Heart left ventricle (tissue), 16 donors: ENCODE measurements around the gene MTARC2. TPM values are rescaled to one million over a fixed set of nuclear protein-coding genes. Genes with fewer than 3 reads are reported as not detected.

Source experiments
- ATAC-seq, 4 donors: fragments of 200-7000 bp; cut with Tn5 transposase; one replicate each; pipeline ENCODE4 v1.9.1; 2020 to 2022; ENCODE audit warnings: moderate library complexity in 4 of 4, mild to moderate bottlenecking in 3 of 4, moderate number of reproducible peaks in 1 of 4
- DNase-seq, 5 donors: peaks; one replicate each; pipeline ENCODE4 v3.0.0-alpha.2; 2020
- H3K27ac ChIP-seq, 12 donors: fragments of 200-600 bp; sonication (generic) in 4 of 12; one replicate each; pipeline versions ENCODE4 v1.5.0 to v1.8.0; 2016 to 2022; ENCODE audit warnings: mild to moderate bottlenecking in 2 of 12
- H3K27me3 ChIP-seq, 9 donors: fragments of 200-600 bp; sonication (generic) in 2 of 9; one replicate each; pipeline versions ENCODE4 v1.5.1 to v1.8.0; 2016 to 2022; ENCODE audit warnings: mild to moderate bottlenecking in 3 of 9
- H3K36me3 ChIP-seq, 9 donors: fragments of 200-600 bp; sonication (generic) in 2 of 9; one replicate each; pipeline versions ENCODE4 v1.5.0 to v1.8.0; 2018 to 2022; ENCODE audit warnings: mild to moderate bottlenecking in 2 of 9
- H3K4me1 ChIP-seq, 12 donors: fragments of 200-600 bp; sonication (generic) in 4 of 12; one replicate each; pipeline versions ENCODE4 v1.5.0 to v1.8.0; 2016 to 2022; ENCODE audit warnings: mild to moderate bottlenecking in 3 of 12
- H3K4me3 ChIP-seq, 12 donors: fragments of 200-600 bp; sonication (generic) in 4 of 12; one replicate each; pipeline versions ENCODE4 v1.5.0 to v1.8.0; 2017 to 2022; ENCODE audit warnings: mild to moderate bottlenecking in 9 of 12, moderate library complexity in 4 of 12
- H3K9me3 ChIP-seq, 12 donors: fragments of 200-600 bp; sonication (generic) in 4 of 12; one replicate each; pipeline versions ENCODE4 v1.5.0 to v1.8.0; 2016 to 2022; ENCODE audit warnings: mild to moderate bottlenecking in 1 of 12
- POLR2A ChIP-seq, 2 donors: fragments of 450-650 bp; IDR thresholded peaks; one replicate each; pipeline ENCODE4 v1.6.1; 2017; ENCODE audit warnings: antibody characterized with exemption in 2 of 2, mild to moderate bottlenecking in 2 of 2, moderate library complexity in 2 of 2
- WGBS, 4 donors: extraction: QIAGEN DNeasy Blood & Tissue Kit in 2 of 4; methylation state at CpG; one replicate each; pipeline versions ENCODE4 v1.1.5 to v1.1.7; 2013 to 2018; 5-methylcytosine and 5-hydroxymethylcytosine counted together
- intact Hi-C, 10 donors: fragments of 100-400 bp; cut with DNase I; formaldehyde crosslinking; loops; one replicate each; pipeline versions ENCODE4 v1.11.1 to v1.14.2; 2022
- polyA plus RNA-seq, 2 donors: library from polyadenylated mRNA; stranded (reverse); fragments of 200-250 nt; gene quantifications; one replicate each; pipeline ENCODE4 v1.2.3, GENCODE V29; 2013
- total RNA-seq, 9 donors: library from RNA; depleted of rRNA in 2 of 9; stranded (reverse); fragments of >200 nt in 2 of 9; fragmentation: NEBNext Ultra II Directional in 3 of 9; extraction: Animal tissue kit (Norgen Biotek cat#: 25700) in 3 of 9; gene quantifications; one replicate each; pipeline versions ENCODE4 v1.1.0 to v1.2.4, GENCODE V29; 2016 to 2023
- TF ChIP-seq, protein P1 (sequence below), 12 donors: fragments of 200-600 bp; sonication (generic) in 4 of 12; IDR thresholded peaks; one replicate each; pipeline versions ENCODE4 v1.5.0 to v1.8.0; 2018 to 2022; ENCODE audit warnings: antibody characterized with exemption in 12 of 12, mild to moderate bottlenecking in 5 of 12
- donor health status: ischemic (EF 13 %, LVEDD 7.1; RV severe dilation, severe dysfunction).
- donor health status: healthy with polysubstance abuse.
- donor health status: DM: no; HTN: yes; CAD: no.
- donor health status: DM: no; HTN: no; CAD: no.
- donor health status: ischemic (EF 25% LVEDD 6.9; RV normal size, moderate dysfunction).
- donor health status: ischemic (EF 25% LVEDD 5.7; RV mildly dilated, moderate dysfunction).
- donor health status: healthy.
- donor health status: DM: yes; HTN: yes; CAD: no.
- donor health status: ischemic (EF 35%, LVEDD 5.7; RV mildly dilated, moderate dysfunction).
- donor health status: nonischemic (EF 11% LVEDD 7.7; RV severe dilation, severe dysfunction).
- donor health status: DM: yes; HTN: yes; CAD: no.
- donor health status: PGD.
- donor health status: ischemic (EF 29% LVEDD 5.4; RV normal size, mild dysfunction).
- donor health status: nonischemic (EF 23%, LVEDD 6.1; RV moderate dilation, normal function).

The MTARC2 gene
- total and polyA plus RNA-seq, 11 donors = 10.4 to 29.1 (median 20.3) TPM

DNA sequence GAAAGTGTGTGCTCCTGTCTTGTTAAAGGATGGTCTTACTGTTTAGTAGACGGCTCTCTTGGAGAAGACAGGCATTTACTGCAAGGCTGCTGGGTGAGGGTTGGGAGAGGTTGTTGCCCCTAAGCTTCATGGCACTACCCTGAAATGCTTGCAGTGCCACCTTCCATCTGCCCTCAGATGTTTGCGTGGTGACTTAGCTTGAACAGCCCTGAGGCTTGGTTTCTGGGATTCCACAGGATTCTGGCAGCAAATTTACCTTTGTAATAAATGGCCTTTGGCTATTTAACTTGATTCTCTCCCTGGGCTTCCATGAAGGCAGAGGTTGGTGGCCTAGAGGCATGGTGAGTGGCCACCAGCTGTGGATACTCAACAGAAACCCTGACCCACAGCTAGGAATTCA, 50.2 kb downstream of the MTARC2 start:
- Histone ChIP-seq H3K4me3 (no peak overlapping the region), H3K27ac (peak overlapping the region in 1 of 12 donors; percentile 73), H3K36me3 (peaks cover 0 to 37% (median 8%) of the 10 kb centered on the region in 9 donors), H3K9me3 (no peaks in the 10 kb centered on the region), H3K27me3 (no peaks in the 10 kb centered on the region), H3K4me1 (peaks cover 0 to 24% (median 0%) of the 10 kb centered on the region in 12 donors)
- DNase-seq (no peak), ATAC-seq (no peak)
- intact Hi-C loops = loop anchor here in 1 of 10 donors (10.0 kb wide), 1 partner anchor 504 kb away; no protein-coding TSS in a partner anchor
- 96 to 100% (median 98%) methylated on average over 1 to 2 of the region's 2 CpGs for WGBS, 4 donors
- no peak for TF ChIP-seq POLR2A (IDR thresholded peaks at IDR 0.05)
- TF ChIP-seq, protein P1, sequence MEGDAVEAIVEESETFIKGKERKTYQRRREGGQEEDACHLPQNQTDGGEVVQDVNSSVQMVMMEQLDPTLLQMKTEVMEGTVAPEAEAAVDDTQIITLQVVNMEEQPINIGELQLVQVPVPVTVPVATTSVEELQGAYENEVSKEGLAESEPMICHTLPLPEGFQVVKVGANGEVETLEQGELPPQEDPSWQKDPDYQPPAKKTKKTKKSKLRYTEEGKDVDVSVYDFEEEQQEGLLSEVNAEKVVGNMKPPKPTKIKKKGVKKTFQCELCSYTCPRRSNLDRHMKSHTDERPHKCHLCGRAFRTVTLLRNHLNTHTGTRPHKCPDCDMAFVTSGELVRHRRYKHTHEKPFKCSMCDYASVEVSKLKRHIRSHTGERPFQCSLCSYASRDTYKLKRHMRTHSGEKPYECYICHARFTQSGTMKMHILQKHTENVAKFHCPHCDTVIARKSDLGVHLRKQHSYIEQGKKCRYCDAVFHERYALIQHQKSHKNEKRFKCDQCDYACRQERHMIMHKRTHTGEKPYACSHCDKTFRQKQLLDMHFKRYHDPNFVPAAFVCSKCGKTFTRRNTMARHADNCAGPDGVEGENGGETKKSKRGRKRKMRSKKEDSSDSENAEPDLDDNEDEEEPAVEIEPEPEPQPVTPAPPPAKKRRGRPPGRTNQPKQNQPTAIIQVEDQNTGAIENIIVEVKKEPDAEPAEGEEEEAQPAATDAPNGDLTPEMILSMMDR (IDR thresholded peaks at IDR 0.05) = no peak

DNA sequence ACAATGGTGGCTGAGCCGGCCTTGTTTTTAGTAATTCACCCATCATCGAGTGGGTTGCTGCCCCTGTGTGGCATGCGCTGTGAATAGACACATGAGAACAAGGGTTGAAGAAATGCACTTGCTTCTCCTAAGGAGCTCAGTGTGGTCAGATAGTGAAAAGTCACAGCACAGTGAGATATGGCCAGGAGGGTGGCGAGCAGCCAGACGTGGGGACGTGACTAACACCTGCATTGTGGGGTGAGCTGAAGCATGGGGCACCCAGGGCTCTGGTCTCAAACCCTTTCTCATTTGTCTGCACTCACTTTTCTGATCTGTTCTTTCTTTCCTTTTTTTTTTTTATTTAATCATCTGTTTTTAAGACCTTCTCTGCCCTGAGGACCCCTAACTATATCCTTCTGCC, 52.1 kb downstream of the MTARC2 start:
- Histone ChIP-seq H3K27ac (peak overlapping the region in 1 of 12 donors; percentile 13), H3K27me3 (no peaks in the 10 kb centered on the region), H3K36me3 (peaks cover 0 to 33% (median 14%) of the 10 kb centered on the region in 9 donors), H3K4me1 (peaks cover 0 to 24% (median 0%) of the 10 kb centered on the region in 12 donors), H3K9me3 (no peaks in the 10 kb centered on the region), H3K4me3 (no peak overlapping the region)
- DNase-seq (no peak), ATAC-seq (no peak)
- intact Hi-C loops = no loop called here
- no peak for TF ChIP-seq POLR2A (IDR thresholded peaks at IDR 0.05)
- TF ChIP-seq, protein P1 (IDR thresholded peaks at IDR 0.05) = no peak
- WGBS, 4 donors = 72 to 95% (median 79%) methylated on average over 6 of the region's 6 CpGs

DNA sequence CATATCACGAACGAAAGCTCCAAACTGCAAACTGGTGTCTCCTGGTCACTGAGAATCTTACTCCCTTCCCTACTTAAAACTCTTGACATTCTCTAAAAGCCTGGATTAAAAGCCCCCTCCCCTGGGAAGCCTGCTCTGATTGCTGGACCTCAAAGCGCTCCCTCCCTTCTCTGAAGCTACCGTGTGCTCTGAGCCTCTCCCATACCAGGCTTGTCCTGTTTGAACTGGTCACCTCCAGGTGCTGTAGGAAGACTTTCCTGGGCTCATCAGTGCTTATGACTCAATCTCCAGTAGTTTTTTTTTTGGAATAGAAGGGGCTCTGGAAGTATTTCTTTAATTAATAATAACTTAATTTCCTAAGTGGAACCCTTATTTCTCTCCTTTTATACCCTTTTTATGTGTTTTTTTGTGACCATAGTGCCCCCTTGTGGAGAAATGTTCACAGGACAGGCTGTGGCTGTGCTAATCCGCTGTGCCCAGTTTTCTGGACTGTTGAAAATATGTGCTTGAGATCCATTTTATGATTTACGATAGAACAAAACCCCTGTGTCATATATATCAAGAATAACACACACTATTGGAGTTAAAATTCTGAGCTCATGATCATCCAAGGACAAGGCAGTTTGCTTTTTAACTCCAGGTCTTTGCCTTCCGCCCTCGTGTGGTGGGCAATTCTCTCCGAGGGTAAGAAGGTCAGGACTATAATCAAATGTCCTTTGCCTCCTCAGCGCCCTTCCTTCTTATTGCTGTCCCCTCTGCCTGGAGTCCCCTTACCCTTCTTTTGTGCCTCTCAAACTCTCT, 55.5 kb downstream of the MTARC2 start:
- intact Hi-C loops = loop anchor here in 1 of 10 donors (1.0 kb wide), 1 partner anchor 28 kb away; no protein-coding TSS in a partner anchor
- Histone ChIP-seq H3K4me1 (peaks cover 0 to 5% (median 0%) of the 10 kb centered on the region in 12 donors), H3K27ac (peak overlapping the region in 1 of 12 donors; percentile 72), H3K9me3 (no peaks in the 10 kb centered on the region), H3K27me3 (no peaks in the 10 kb centered on the region), H3K36me3 (peaks cover 0 to 32% (median 9%) of the 10 kb centered on the region in 9 donors), H3K4me3 (no peak overlapping the region)
- ATAC-seq = peak in 3 of 4 donors; percentile 40 to 51 (median 51)
- no peak for DNase-seq
- WGBS, 4 donors = 64 to 73% (median 70%) methylated on average over 10 of the region's 10 CpGs
- TF ChIP-seq, protein P1 (IDR thresholded peaks at IDR 0.05) = peak; percentile 75 to 86 (median 81)
- no peak for TF ChIP-seq POLR2A (IDR thresholded peaks at IDR 0.05)

DNA sequence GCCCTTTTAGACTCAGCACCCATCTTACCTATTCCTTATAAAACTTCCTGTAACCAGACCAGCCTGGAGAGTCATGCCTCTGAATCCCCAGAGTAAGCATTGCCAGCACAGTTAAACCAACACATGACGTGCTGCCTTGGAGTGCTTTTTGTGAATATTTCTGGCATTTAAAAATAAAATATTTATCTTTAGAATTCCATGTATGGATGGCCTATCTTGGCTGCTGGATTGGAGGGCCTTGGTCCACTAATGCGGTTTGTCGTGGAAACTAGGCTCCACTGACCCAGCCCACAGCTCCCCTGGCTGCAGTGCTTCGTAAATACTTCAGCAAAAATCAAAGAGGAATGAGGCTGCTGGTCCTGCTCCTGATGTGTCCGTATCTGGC, 56.1 kb downstream of the MTARC2 start:
- DNase-seq (no peak), ATAC-seq (no peak)
- TF ChIP-seq, protein P1 (IDR thresholded peaks at IDR 0.05) = no peak
- no peak for TF ChIP-seq POLR2A (IDR thresholded peaks at IDR 0.05)
- Histone ChIP-seq H3K9me3 (no peaks in the 10 kb centered on the region), H3K27me3 (no peaks in the 10 kb centered on the region), H3K36me3 (peaks cover 0 to 31% (median 7%) of the 10 kb centered on the region in 9 donors), H3K27ac (peak overlapping the region in 1 of 12 donors; percentile 72), H3K4me1 (peaks cover 0 to 6% (median 0%) of the 10 kb centered on the region in 12 donors), H3K4me3 (no peak overlapping the region)
- WGBS, 4 donors = 78 to 89% (median 84%) methylated on average over 5 of the region's 5 CpGs
- intact Hi-C loops = no loop called here
